ENCODE measurements around the gene ST7.
"Not testable (repeated sequence)": the region's sequence is repeated elsewhere in the genome, so short reads cannot be mapped to it uniquely, and the experiment has no call there.

ST7 gene

GRCh38 chr7:116951366-116952292, 1.7 kb upstream of the ST7 start:
- no peak for DNase-seq

GRCh38 chr7:116952635-116953371, 498 bp upstream of the ST7 start:
- DNase-seq = no peak

- no peak for DNase-seq
These were observed 871 bp downstream of the ST7 start for GRCh38 chr7:116953906-116954838.

- no peak for DNase-seq
These were observed 2.0 kb downstream of the ST7 start for GRCh38 chr7:116955340-116955739.

- DNase-seq = peak; percentile 19
These were observed 2.6 kb downstream of the ST7 start for GRCh38 chr7:116955801-116956476.

- no peak for DNase-seq
These were observed 3.1 kb downstream of the ST7 start for GRCh38 chr7:116956477-116956804.

GRCh38 chr7:116957874-116958273, 4.6 kb downstream of the ST7 start:
- no peak for DNase-seq

GRCh38 chr7:116961966-116962673, 8.8 kb downstream of the ST7 start:
- not testable (repeated sequence) for DNase-seq

GRCh38 chr7:116963234-116963633, 9.9 kb downstream of the ST7 start:
- DNase-seq = no peak

GRCh38 chr7:116966601-116967000, 13.3 kb downstream of the ST7 start:
- DNase-seq = no peak

- no peak for DNase-seq
These were observed 14.1 kb downstream of the ST7 start for GRCh38 chr7:116967254-116967922.

GRCh38 chr7:116967983-116968382, 14.7 kb downstream of the ST7 start:
- no peak for DNase-seq

GRCh38 chr7:116968631-116969030, 15.3 kb downstream of the ST7 start:
- no peak for DNase-seq

GRCh38 chr7:116969371-116969902, 16.1 kb downstream of the ST7 start:
- no peak for DNase-seq

GRCh38 chr7:116970238-116970910, 17.1 kb downstream of the ST7 start:
- no peak for DNase-seq

GRCh38 chr7:116971153-116971552, 17.9 kb downstream of the ST7 start:
- not testable (repeated sequence) for DNase-seq

- no peak for DNase-seq
These were observed 18.6 kb downstream of the ST7 start for GRCh38 chr7:116971869-116972268.

GRCh38 chr7:116975024-116975423, 21.7 kb downstream of the ST7 start:
- not testable (repeated sequence) for DNase-seq

GRCh38 chr7:116977172-116977571, 23.9 kb downstream of the ST7 start:
- no peak for DNase-seq

- no peak for DNase-seq
These were observed 24.7 kb downstream of the ST7 start for GRCh38 chr7:116978006-116978405.
